ENCODE data around the gene RSF1. TPM values are rescaled to one million over a fixed set of nuclear protein-coding genes. Genes with fewer than 3 reads are reported as not detected.

The RSF1 gene
- total RNA-seq, 1 experiment from 2014 or later, result 43.1 TPM

DNA sequence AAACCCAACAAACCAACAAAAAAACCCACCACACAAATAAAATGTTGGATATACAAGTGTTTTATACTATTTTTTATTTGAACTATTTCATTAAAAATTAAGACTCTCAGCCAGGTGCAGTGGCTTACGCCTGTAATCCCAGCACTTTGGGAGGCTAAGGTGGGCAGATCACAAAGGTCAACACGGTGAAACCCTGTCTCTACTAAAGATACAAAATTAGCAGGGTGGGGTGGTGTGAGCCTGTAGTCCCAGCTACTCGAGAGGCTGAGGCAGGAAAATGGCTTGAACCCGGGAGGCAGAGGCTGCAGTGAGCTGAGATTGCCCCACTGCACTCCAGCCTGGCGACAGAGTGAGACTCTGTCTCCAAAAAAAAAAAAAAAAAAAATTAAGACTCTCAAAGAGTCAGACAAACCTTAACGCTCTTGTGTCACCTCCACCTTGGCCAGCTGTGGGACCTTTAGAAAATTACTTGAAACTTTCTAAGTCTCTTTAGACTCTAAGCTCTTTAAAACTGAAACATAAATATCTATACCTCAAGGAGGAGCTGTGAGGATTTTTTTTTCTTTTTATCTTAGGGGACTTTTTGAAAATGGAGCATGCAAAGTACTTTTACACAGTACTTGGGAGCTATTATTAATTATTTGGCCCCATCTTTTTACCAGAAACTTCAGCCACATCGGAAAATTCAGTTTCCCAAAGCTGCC is 114.5 kb downstream of the RSF1 start:
- H4K20me1 ChIP-seq (ENCODE audit: insufficient read depth), result no peaks in the 10 kb centered on the region
- no peaks in the 10 kb centered on the region for H3K79me2 ChIP-seq (ENCODE audit: insufficient read depth, low read length)
- ChIA-PET POLR2A (no interaction called here), CTCF (interaction anchor here (0.7 kb wide), 1 partner anchor 310 kb away, joined by 4 read pairs; no protein-coding TSS in a partner anchor), RAD21 (ENCODE audit: low non-redundant PET in 1 of 2, low total read pairs in 2 of 2, uncharacterized antibody in 2 of 2, unreplicated experiment in 2 of 2) (no interaction called here)
- no peak for DNase-seq (ENCODE audit: low read depth, low spot score)
- H3K27me3 ChIP-seq (ENCODE audit: insufficient read depth, low read length), result no peaks in the 10 kb centered on the region
- H3K9me3 ChIP-seq (ENCODE audit: control insufficient read depth in 1 of 2, insufficient read depth in 1 of 2, low read depth in 1 of 2, low read length in 2 of 2), result no peaks in the 10 kb centered on the region
- H2AFZ ChIP-seq (ENCODE audit: low read depth, low read length, poor library complexity, severe bottlenecking), result no peak overlapping the region
- no peaks in the 10 kb centered on the region for H3K9me2 ChIP-seq (ENCODE audit: insufficient read depth)
- TF ChIP-seq FOSL1 (IDR thresholded peaks at IDR 0.05; ENCODE audit: low read depth), result no peak
- no peak for TF ChIP-seq POLR2AphosphoS5 (IDR thresholded peaks at IDR 0.05; ENCODE audit: low read depth, low read length)
- TF ChIP-seq, protein P1, sequence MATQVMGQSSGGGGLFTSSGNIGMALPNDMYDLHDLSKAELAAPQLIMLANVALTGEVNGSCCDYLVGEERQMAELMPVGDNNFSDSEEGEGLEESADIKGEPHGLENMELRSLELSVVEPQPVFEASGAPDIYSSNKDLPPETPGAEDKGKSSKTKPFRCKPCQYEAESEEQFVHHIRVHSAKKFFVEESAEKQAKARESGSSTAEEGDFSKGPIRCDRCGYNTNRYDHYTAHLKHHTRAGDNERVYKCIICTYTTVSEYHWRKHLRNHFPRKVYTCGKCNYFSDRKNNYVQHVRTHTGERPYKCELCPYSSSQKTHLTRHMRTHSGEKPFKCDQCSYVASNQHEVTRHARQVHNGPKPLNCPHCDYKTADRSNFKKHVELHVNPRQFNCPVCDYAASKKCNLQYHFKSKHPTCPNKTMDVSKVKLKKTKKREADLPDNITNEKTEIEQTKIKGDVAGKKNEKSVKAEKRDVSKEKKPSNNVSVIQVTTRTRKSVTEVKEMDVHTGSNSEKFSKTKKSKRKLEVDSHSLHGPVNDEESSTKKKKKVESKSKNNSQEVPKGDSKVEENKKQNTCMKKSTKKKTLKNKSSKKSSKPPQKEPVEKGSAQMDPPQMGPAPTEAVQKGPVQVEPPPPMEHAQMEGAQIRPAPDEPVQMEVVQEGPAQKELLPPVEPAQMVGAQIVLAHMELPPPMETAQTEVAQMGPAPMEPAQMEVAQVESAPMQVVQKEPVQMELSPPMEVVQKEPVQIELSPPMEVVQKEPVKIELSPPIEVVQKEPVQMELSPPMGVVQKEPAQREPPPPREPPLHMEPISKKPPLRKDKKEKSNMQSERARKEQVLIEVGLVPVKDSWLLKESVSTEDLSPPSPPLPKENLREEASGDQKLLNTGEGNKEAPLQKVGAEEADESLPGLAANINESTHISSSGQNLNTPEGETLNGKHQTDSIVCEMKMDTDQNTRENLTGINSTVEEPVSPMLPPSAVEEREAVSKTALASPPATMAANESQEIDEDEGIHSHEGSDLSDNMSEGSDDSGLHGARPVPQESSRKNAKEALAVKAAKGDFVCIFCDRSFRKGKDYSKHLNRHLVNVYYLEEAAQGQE (IDR thresholded peaks at IDR 0.05; ENCODE audit: low read depth), result no peak
- TF ChIP-seq SRF (IDR thresholded peaks at IDR 0.05; ENCODE audit: low read depth), result no peak
- TF ChIP-seq POLR2A (IDR thresholded peaks at IDR 0.05; ENCODE audit: borderline replicate concordance, extremely low read depth, insufficient read depth, insufficient read length), result no peak
- TF ChIP-seq JUND (IDR thresholded peaks at IDR 0.05), result no peak
- no peak for TF ChIP-seq CBX3 (IDR thresholded peaks at IDR 0.05; ENCODE audit: low read depth)
- TF ChIP-seq SP1 (IDR thresholded peaks at IDR 0.05; ENCODE audit: low read depth), result no peak
- peaks cover 13 to 27% of the 10 kb centered on the region in 2 experiments for H3K4me1 ChIP-seq (ENCODE audit: control insufficient read depth in 1 of 2, insufficient read depth in 2 of 2, low read length in 2 of 2)
- no TSS peak for BruUV-seq (replicated peaks)
- intact Hi-C loops (cut with micrococcal nuclease), result no loop called here
- peak; percentile 57 for ATAC-seq
- peak overlapping the region; percentile 17; the same call in 1 of the 2 replicates for H3K9ac ChIP-seq (ENCODE audit: low read length)
- H3K4me3 ChIP-seq (replicated peaks in 1 of 2; ENCODE audit: low read depth in 1 of 2, low read length in 2 of 2), result peak overlapping the region in 1 of 2 experiments; percentile 15; a peak in 1 of 4 replicates
- 0 out of 4 replicates have a peak, but pooled peaks cover 0 to 4% of the 10 kb centered on the region in 2 experiments for H3K36me3 ChIP-seq (ENCODE audit: control insufficient read depth in 1 of 2, insufficient read depth in 2 of 2, low read length in 2 of 2)
- peak overlapping the region; percentile 37; the same call in 1 of the 2 replicates for H3K27ac ChIP-seq (ENCODE audit: low read depth, low read length)
- H3K4me2 ChIP-seq (ENCODE audit: low read length), result peak overlapping the region; percentile 66

All from HCT116 (cell line).